KBM-7 (cell line): ENCODE results near the gene MAPKAPK2.
A peak's percentile ranks its signal among the peaks of the same experiment; 100 is the strongest.

Experiments
- DNase-seq: peaks from one replicate; pipeline ENCODE4 v3.0.0-alpha.2; 2015
- in situ Hi-C: fragments of 300-500 bp; cut with MboI; formaldehyde crosslinking; loops from 2 replicates; pipeline ENCODE4 v1.14.3; 2020; ENCODE audit warnings: low sequenced_read_pairs, low pct_unique_long_range_greater_than_20kb, mixed read lengths

MAPKAPK2 gene

GRCh38 chr1:206658264-206658980 is 26.3 kb upstream of the MAPKAPK2 start:
- in situ Hi-C loops = no loop called here
- DNase-seq = peak; percentile 89

DNA sequence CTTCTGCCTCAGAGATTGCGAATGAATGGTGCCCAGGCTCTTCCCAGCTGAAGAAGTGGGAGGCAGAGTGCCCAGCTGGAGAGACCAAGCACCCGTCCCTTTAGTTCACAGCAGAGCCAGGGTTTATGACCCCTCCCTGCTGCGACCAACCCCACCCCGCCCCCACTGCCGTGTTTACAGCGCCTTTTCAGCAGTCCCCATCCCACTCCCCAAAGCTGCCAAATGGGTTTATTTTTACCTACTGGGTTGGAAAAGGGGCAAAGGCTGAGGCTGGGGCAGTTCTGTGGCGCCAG is 25.8 kb upstream of the MAPKAPK2 start:
- in situ Hi-C loops = no loop called here
- DNase-seq = no peak

GRCh38 chr1:206660136-206660535 is 24.6 kb upstream of the MAPKAPK2 start:
- no peak for DNase-seq
- in situ Hi-C loops = no loop called here

- DNase-seq = no peak
- in situ Hi-C loops = no loop called here
Observed at GRCh38 chr1:206661161-206661820, 23.4 kb upstream of the MAPKAPK2 start.

- no peak for DNase-seq
- in situ Hi-C loops = no loop called here
Observed at GRCh38 chr1:206662396-206663092, 22.2 kb upstream of the MAPKAPK2 start.

- in situ Hi-C loops = no loop called here
- no peak for DNase-seq
Observed at GRCh38 chr1:206663362-206663761, 21.3 kb upstream of the MAPKAPK2 start.

DNA sequence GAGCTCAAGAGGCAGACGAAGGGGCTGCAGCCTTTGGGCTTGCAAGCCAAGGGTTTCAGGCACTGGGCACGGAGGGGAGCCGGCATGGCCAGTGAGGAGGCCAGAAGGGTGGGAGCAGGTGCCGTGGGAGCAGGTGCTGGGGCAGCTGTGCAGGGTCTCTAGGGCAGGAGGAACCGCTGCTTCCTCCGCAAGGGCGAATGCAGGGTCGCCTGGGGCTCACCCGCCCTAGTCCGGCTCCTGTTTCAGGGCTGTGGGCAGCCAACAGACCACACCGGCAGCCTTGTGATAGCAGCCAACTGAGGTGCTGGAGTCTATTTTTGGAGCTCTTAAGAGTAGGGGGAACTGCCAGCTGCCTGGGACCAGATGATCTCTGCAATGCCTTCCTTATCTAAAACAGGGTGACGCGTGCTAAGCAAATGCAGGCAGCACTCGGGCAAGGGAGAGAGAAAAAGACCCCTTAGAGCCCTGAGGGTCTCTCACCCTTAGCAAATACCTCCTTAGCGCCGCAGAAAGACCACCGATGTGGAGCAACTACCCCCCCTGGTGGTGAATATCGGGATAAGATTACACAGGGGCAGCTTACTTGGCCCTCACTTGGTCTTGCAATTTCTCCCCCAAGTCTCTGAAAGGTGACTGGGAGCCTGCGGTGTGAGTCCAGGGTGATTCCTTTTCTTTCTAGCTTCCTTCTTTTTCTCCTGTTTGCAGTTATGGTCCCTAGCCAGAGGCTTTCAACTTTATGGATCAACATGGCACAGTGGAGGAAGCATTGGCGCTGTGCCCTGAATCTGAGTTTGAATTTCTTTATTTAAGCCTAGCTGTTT is 20.7 kb upstream of the MAPKAPK2 start:
- peak; percentile 86 for DNase-seq
- in situ Hi-C loops = no loop called here

- DNase-seq = no peak
- in situ Hi-C loops = no loop called here
Observed at GRCh38 chr1:206664740-206665139, 20.0 kb upstream of the MAPKAPK2 start.

DNA sequence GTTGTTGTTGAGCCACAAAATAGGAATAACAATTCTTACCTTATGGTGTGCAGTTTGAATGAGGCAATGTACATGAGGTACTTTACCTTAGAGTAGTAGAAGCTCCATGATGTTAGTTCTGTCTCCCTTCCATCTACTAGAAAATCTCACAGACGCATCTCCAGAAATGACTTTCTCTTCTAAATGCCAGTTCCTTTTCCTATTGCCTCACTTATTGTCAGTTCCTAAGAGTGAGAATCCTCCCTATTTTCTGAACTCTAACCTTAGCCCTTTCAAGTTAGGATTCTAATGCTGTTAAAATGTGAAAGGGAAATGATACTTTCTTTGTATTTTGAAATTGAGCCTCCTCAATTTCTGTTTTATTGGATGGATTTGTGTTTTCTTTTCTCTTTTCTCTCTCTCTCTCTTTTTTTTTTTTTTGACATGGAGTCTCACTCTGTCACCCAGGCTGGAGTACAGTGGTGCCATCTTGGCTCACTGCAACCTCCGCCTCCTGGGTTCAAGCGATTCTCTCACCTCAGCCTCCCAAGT is 18.6 kb upstream of the MAPKAPK2 start:
- in situ Hi-C loops = no loop called here
- no peak for DNase-seq

GRCh38 chr1:206666954-206667665 is 17.6 kb upstream of the MAPKAPK2 start:
- in situ Hi-C loops = no loop called here
- DNase-seq = no peak

- in situ Hi-C loops = no loop called here
- DNase-seq = peak; percentile 35
Observed at GRCh38 chr1:206668351-206668750, 16.4 kb upstream of the MAPKAPK2 start.

- no peak for DNase-seq
- in situ Hi-C loops = no loop called here
Observed at GRCh38 chr1:206668874-206669410, 15.8 kb upstream of the MAPKAPK2 start.

GRCh38 chr1:206672011-206672688 is 12.6 kb upstream of the MAPKAPK2 start:
- in situ Hi-C loops = no loop called here
- DNase-seq = peak; percentile 23

DNA sequence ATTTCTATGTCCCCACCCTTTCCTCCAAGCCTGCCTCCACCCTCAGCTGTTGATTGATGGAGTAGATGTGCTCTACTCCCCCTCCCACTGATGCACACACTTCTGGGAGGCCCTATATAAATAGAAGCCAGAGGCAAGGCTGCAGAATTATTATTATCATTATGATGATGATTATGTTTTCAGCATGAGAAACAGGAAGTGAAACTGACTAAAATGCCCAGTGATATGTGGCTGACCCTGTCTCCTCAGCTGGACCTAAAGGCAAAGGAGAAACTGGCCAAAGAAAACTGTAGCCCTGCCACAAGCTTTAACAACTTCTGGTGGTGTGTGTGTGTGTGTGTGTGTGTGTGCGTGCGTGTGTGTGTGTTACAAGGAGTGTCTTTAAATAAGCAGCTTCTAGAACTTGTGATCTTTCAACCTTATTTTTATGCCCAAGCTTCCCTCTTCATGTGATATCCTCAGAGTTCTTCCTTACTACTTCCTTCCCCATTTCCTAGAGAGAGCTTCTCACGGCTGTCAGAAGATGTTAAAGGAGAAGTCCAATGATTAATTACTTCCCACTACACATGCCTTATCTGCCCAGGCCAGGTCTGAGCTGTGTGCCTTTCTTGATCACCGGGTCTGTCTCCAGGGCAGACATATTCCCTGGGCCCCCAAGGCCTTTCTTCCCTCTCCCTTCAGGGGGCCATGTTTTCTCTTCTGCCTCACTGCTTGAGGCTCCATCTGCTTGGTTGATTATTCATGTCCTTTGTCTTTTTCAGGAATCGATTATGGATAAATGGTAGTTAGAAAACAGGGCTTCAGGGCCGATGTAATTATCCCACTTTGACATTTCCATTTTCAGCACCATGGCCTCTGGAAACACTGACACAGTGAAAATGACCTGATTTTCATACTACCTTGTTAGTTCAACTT is 11.6 kb upstream of the MAPKAPK2 start:
- in situ Hi-C loops = no loop called here
- DNase-seq = peak; percentile 85

DNA sequence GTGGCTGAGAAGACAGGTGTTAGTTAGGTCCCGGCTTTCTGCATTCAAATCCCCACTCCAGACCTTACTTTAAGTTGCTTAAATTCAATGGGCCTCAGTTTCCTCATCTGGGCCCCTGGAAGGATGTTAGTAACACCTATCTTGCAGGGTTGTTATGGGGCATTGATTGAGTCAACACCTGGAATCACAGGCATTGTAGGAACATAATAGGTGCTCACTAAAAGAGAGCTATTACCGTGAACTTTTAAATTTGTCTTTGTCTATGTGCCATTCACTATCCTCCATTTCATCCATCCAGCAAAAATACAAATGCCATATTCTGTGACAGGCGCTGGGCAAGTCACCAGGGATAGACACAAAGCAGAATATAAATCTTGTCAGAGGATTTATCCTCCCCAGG is 10.5 kb upstream of the MAPKAPK2 start:
- in situ Hi-C loops = no loop called here
- no peak for DNase-seq

GRCh38 chr1:206674745-206675175 is 9.9 kb upstream of the MAPKAPK2 start:
- no peak for DNase-seq
- in situ Hi-C loops = no loop called here

DNA sequence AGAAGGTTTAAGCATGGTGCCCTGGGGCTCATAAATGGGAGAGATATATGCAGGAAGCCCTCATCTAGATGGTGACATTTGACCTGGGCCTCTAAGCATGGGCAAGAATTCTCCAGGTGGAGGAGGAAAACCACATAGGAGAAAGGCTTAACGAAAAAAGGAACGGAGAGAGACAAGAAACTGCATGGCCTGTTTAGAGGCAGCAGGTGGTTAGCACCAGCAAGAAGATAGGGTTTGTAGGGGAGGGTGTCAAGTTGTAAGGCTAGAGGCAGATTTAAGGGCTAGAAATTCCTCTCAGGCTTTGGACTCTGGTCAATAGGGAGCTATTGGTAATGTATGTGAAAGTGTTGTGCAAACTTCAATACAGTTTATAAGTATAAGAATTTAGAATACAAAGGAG is 8.2 kb upstream of the MAPKAPK2 start:
- in situ Hi-C loops = no loop called here
- no peak for DNase-seq
